OCI-LY1 (cell line): Measurements from ENCODE around the gene SMARCC1.

Experiments used
- H2AFZ ChIP-seq: fragments of 200-600 bp; sonication (generic), shearing (Covaris generic); 2 replicates; pipeline ENCODE4 v1.6.0; 2014; ENCODE audit warnings: antibody characterized with exemption, mild to moderate bottlenecking, low read length
- H3F3A ChIP-seq: fragments of 200-600 bp; sonication (generic), shearing (Covaris generic); 2 replicates; pipeline ENCODE4 v1.6.0; 2014; ENCODE audit warnings: mild to moderate bottlenecking, antibody characterized with exemption, low read length, moderate library complexity; ENCODE audit not compliant: insufficient read depth
- H3K27ac ChIP-seq: fragments of 200-600 bp; sonication (generic); 2 replicates; pipeline ENCODE4 v1.5.1; 2014; ENCODE audit warnings: low read length, mixed run types, mild to moderate bottlenecking, low read depth; ENCODE audit not compliant: poor library complexity, severe bottlenecking
- H3K27me3 ChIP-seq: fragments of 200-600 bp; sonication (generic); 2 replicates; pipeline ENCODE4 v1.6.0; 2014; ENCODE audit warnings: antibody characterized with exemption, mild to moderate bottlenecking, low read length, moderate library complexity; ENCODE audit not compliant: insufficient read depth
- H3K36me3 ChIP-seq: fragments of 200-600 bp; sonication (generic); 2 replicates; pipeline ENCODE4 v1.6.1; 2014; ENCODE audit warnings: mild to moderate bottlenecking, antibody characterized with exemption, low read length, moderate library complexity, mixed read lengths; ENCODE audit not compliant: insufficient read depth
- H3K4me1 ChIP-seq: fragments of 200-600 bp; sonication (generic); 2 replicates; pipeline ENCODE4 v1.5.1; 2014; ENCODE audit warnings: mild to moderate bottlenecking, low read length, moderate library complexity; ENCODE audit not compliant: insufficient read depth, severe bottlenecking
- H3K4me2 ChIP-seq: fragments of 200-600 bp; sonication (generic), shearing (Covaris generic); 2 replicates; pipeline ENCODE4 v1.6.1; 2014; ENCODE audit warnings: low read length
- H3K4me3 ChIP-seq: fragments of 200-600 bp; sonication (generic); 2 replicates; pipeline ENCODE4 v1.5.1; 2014; ENCODE audit warnings: low read length, low read depth, mild to moderate bottlenecking, mixed read lengths; ENCODE audit not compliant: poor library complexity, severe bottlenecking
- H3K79me2 ChIP-seq: fragments of 200-600 bp; shearing (Covaris generic); 2 replicates; pipeline ENCODE4 v1.6.1; 2016; ENCODE audit warnings: mixed run types, low read length, mixed read lengths; ENCODE audit not compliant: insufficient read depth
- H3K9ac ChIP-seq: fragments of 200-600 bp; sonication (generic), shearing (Covaris generic); 2 replicates; pipeline ENCODE4 v1.6.1; 2014; ENCODE audit warnings: mild to moderate bottlenecking, low read length, mixed read lengths
- H3K9me2 ChIP-seq: fragments of 200-600 bp; sonication (generic), shearing (Covaris generic); 2 replicates; pipeline ENCODE4 v1.6.1; 2014; ENCODE audit warnings: low read depth, mild to moderate bottlenecking, low read length, mixed read lengths
- H3K9me3 ChIP-seq: fragments of 200-600 bp; shearing (Covaris generic); 2 replicates; pipeline ENCODE4 v1.6.1; 2014; ENCODE audit warnings: low read length, mixed read lengths
- H4K20me1 ChIP-seq: fragments of 200-600 bp; sonication (generic), shearing (Covaris generic); 2 replicates; pipeline ENCODE4 v1.6.0; 2016; ENCODE audit warnings: mild to moderate bottlenecking, low read length; ENCODE audit not compliant: insufficient read depth
- EZH2 ChIP-seq: fragments of 200-600 bp; sonication (generic), shearing (Covaris generic); IDR thresholded peaks from 2 replicates; pipeline ENCODE4 v1.8.0; 2017; ENCODE audit warnings: borderline replicate concordance, mixed run types, mild to moderate bottlenecking, antibody characterized with exemption, low read length, moderate library complexity, mixed read lengths
- TF ChIP-seq, protein P1 (sequence below): fragments of 200-600 bp; sonication (generic), shearing (Covaris generic); IDR thresholded peaks from 2 replicates; pipeline ENCODE4 v1.5.1; 2017; ENCODE audit warnings: mild to moderate bottlenecking, antibody characterized with exemption, low read length, moderate library complexity, mixed read lengths

SMARCC1 gene

GRCh38 chr3:47701388-47701787 lies 80.3 kb downstream of the SMARCC1 start:
- H3K36me3 ChIP-seq = peaks cover 88% of the 10 kb centered on the region
- 0 out of 2 replicates have a peak, but pooled peaks cover 3% of the 10 kb centered on the region for H3F3A ChIP-seq
- no peak overlapping the region for H3K4me3 ChIP-seq
- H3K27ac ChIP-seq = no peak overlapping the region
- no peak overlapping the region for H3K9ac ChIP-seq
- no peaks in the 10 kb centered on the region for H3K79me2 ChIP-seq
- no peaks in the 10 kb centered on the region for H3K27me3 ChIP-seq
- no peak overlapping the region for H2AFZ ChIP-seq
- no peaks in the 10 kb centered on the region for H3K9me2 ChIP-seq
- H4K20me1 ChIP-seq = no peaks in the 10 kb centered on the region
- no peaks in the 10 kb centered on the region for H3K4me1 ChIP-seq
- TF ChIP-seq, protein P1, sequence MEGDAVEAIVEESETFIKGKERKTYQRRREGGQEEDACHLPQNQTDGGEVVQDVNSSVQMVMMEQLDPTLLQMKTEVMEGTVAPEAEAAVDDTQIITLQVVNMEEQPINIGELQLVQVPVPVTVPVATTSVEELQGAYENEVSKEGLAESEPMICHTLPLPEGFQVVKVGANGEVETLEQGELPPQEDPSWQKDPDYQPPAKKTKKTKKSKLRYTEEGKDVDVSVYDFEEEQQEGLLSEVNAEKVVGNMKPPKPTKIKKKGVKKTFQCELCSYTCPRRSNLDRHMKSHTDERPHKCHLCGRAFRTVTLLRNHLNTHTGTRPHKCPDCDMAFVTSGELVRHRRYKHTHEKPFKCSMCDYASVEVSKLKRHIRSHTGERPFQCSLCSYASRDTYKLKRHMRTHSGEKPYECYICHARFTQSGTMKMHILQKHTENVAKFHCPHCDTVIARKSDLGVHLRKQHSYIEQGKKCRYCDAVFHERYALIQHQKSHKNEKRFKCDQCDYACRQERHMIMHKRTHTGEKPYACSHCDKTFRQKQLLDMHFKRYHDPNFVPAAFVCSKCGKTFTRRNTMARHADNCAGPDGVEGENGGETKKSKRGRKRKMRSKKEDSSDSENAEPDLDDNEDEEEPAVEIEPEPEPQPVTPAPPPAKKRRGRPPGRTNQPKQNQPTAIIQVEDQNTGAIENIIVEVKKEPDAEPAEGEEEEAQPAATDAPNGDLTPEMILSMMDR = no peak
- no peak for TF ChIP-seq EZH2
- no peak overlapping the region for H3K4me2 ChIP-seq
- no peaks in the 10 kb centered on the region for H3K9me3 ChIP-seq

GRCh38 chr3:47692158-47692557 lies 89.5 kb downstream of the SMARCC1 start:
- no peaks in the 10 kb centered on the region for H3K4me1 ChIP-seq
- H3K4me3 ChIP-seq = no peak overlapping the region
- H3K27ac ChIP-seq = no peak overlapping the region
- H3K9ac ChIP-seq = no peak overlapping the region
- H3K79me2 ChIP-seq = no peaks in the 10 kb centered on the region
- no peaks in the 10 kb centered on the region for H3K27me3 ChIP-seq
- TF ChIP-seq EZH2 = no peak
- TF ChIP-seq, protein P1 = no peak
- no peak overlapping the region for H2AFZ ChIP-seq
- H3K4me2 ChIP-seq = no peak overlapping the region
- no peaks in the 10 kb centered on the region for H4K20me1 ChIP-seq
- H3K9me2 ChIP-seq = no peaks in the 10 kb centered on the region
- H3F3A ChIP-seq = no peaks in the 10 kb centered on the region
- peaks cover 86% of the 10 kb centered on the region for H3K36me3 ChIP-seq
- no peaks in the 10 kb centered on the region for H3K9me3 ChIP-seq

- no peak overlapping the region for H3K4me3 ChIP-seq
- H3K27ac ChIP-seq = no peak overlapping the region
- peaks cover 94% of the 10 kb centered on the region for H3K36me3 ChIP-seq
- H3K9me2 ChIP-seq = no peaks in the 10 kb centered on the region
- no peaks in the 10 kb centered on the region for H3K9me3 ChIP-seq
- no peak overlapping the region for H3K4me2 ChIP-seq
- no peak overlapping the region for H3K9ac ChIP-seq
- no peaks in the 10 kb centered on the region for H3K27me3 ChIP-seq
- H3K4me1 ChIP-seq = no peaks in the 10 kb centered on the region
- no peaks in the 10 kb centered on the region for H3K79me2 ChIP-seq
- TF ChIP-seq EZH2 = no peak
- TF ChIP-seq, protein P1 = no peak
- no peak overlapping the region for H2AFZ ChIP-seq
- H3F3A ChIP-seq = no peaks in the 10 kb centered on the region
- no peaks in the 10 kb centered on the region for H4K20me1 ChIP-seq
Observed at GRCh38 chr3:47688488-47688887, 93.2 kb downstream of the SMARCC1 start.
